HepG2 (cell line): ENCODE results near the gene HSD17B8. TPM values are rescaled to one million over a fixed set of nuclear protein-coding genes. Genes with fewer than 3 reads are reported as not detected.

Experiments
- ATAC-seq: fragments of 200-7000 bp; cut with Tn5 transposase; 3 replicates; pipeline ENCODE4 v1.9.1; 2020; ENCODE audit warnings: mild to moderate bottlenecking, moderate library complexity
- BruUV-seq: library from RNA; stranded (reverse); fragments of 400-500 nt; replicated peaks from 2 replicates; lab custom pipeline; 2021; lab: Mats Ljungman, UMichigan
- CTCF ChIA-PET: fragments of 300-600 bp; formaldehyde crosslinking; extraction: SDS; loops from one replicate; lab custom pipeline; 2021; ENCODE audit warnings: low total read pairs, inconsistent platforms, low intra/inter-chr PET ratio; lab: Yijun Ruan, JAX
- POLR2A ChIA-PET: fragments of 350-600 bp; sonication (Branson Sonifier 250); formaldehyde crosslinking; loops from one replicate; lab custom pipeline; 2020; ENCODE audit warnings: antibody characterized with exemption, inconsistent platforms; lab: Yijun Ruan, JAX
- DNase-seq: peaks from one replicate; pipeline ENCODE4 v3.0.0-alpha.2; 2015; ENCODE audit warnings: low spot score
- FAIRE-seq: peaks from 3 replicates; lab custom pipeline; 2011; peaks lifted over from hg19 to GRCh38; lab: Jason Lieb, UNC
- H2AFZ ChIP-seq: one replicate; pipeline ENCODE4 v1.6.1; 2011; ENCODE audit warnings: low read length, inconsistent platforms
- H3K27ac ChIP-seq: fragments of 300-600 bp; 3 replicates; pipeline ENCODE4 v1.8.0; 2011; ENCODE audit warnings: mixed run types, mild to moderate bottlenecking, mixed read lengths, low read length, inconsistent platforms; ENCODE audit not compliant: insufficient read depth; ENCODE audit errors: extremely low read length
- H3K27me3 ChIP-seq, 2 experiments: fragments of 200-600 bp in 1 of 2; 2 replicates in 1 of 2; 3 replicates in 1 of 2; pipeline versions ENCODE4 v1.6.0 to v1.8.0; 2011; ENCODE audit warnings: low read length in 2 of 2, mild to moderate bottlenecking in 2 of 2, moderate library complexity in 2 of 2, inconsistent platforms in 1 of 2; ENCODE audit not compliant: insufficient read depth in 2 of 2, control insufficient read depth in 1 of 2
- H3K36me3 ChIP-seq, 2 experiments: fragments of 200-600 bp in 1 of 2; replicated peaks in 1 of 2; 2 replicates in 1 of 2; 3 replicates in 1 of 2; pipeline versions ENCODE4 v1.5.1 to v1.8.0; 2011; ENCODE audit warnings: low read length in 2 of 2, inconsistent platforms in 1 of 2; ENCODE audit not compliant: insufficient read depth in 2 of 2, control insufficient read depth in 1 of 2
- H3K4me1 ChIP-seq: 2 replicates; pipeline ENCODE4 v1.5.1; 2012; ENCODE audit warnings: low read length, inconsistent platforms; ENCODE audit not compliant: insufficient read depth
- H3K4me2 ChIP-seq: 2 replicates; pipeline ENCODE4 v1.6.0; 2011; ENCODE audit warnings: low read depth, low read length, inconsistent platforms
- H3K4me3 ChIP-seq, 3 experiments: fragments of 200-600 bp in 1 of 3; sonication (generic), shearing (Covaris generic) in 1 of 3; replicated peaks in 1 of 3; 2 replicates each; pipeline ENCODE4 v1.5.1; 2011 to 2016; ENCODE audit warnings: low read length in 3 of 3, inconsistent platforms in 2 of 3, low read depth in 2 of 3, mild to moderate bottlenecking in 2 of 3, control low read depth in 1 of 3, mixed read lengths in 1 of 3; ENCODE audit not compliant: insufficient read depth in 1 of 3
- H3K79me2 ChIP-seq: one replicate; pipeline ENCODE4 v1.6.1; 2011; ENCODE audit warnings: low read length, inconsistent platforms; ENCODE audit not compliant: insufficient read depth
- H3K9ac ChIP-seq: 2 replicates; pipeline ENCODE4 v1.6.0; 2011; ENCODE audit warnings: mild to moderate bottlenecking, low read depth, low read length, inconsistent platforms; ENCODE audit not compliant: insufficient read depth
- H3K9me3 ChIP-seq: 2 replicates; pipeline ENCODE4 v1.5.1; 2012; ENCODE audit warnings: mild to moderate bottlenecking, low read length
- H4K20me1 ChIP-seq: 2 replicates; pipeline ENCODE4 v1.6.0; 2011; ENCODE audit warnings: inconsistent platforms, mild to moderate bottlenecking, low read length, moderate library complexity; ENCODE audit not compliant: insufficient read depth
- EED ChIP-seq: sonication (generic); formaldehyde crosslinking; IDR thresholded peaks from 2 replicates; pipeline ENCODE4 v1.5.0; 2020; ENCODE audit warnings: mild to moderate bottlenecking, missing genetic modification reagents
- HIVEP1 ChIP-seq: sonication (generic); formaldehyde crosslinking; IDR thresholded peaks from 2 replicates; pipeline ENCODE4 v1.4.0; 2020; ENCODE audit warnings: mild to moderate bottlenecking, missing genetic modification reagents
- HNRNPK ChIP-seq: fragments of 200-400 bp; formaldehyde crosslinking; IDR thresholded peaks from 2 replicates; pipeline ENCODE4 v1.6.1; 2018; ENCODE audit warnings: low read length, low read depth, moderate library complexity, mild to moderate bottlenecking; ENCODE audit not compliant: poor library complexity, severe bottlenecking
- PHF20 ChIP-seq: sonication (generic); formaldehyde crosslinking; IDR thresholded peaks from 2 replicates; pipeline ENCODE4 v1.5.0; 2020; ENCODE audit warnings: mild to moderate bottlenecking, missing genetic modification reagents
- SMAD1 ChIP-seq: sonication (generic); formaldehyde crosslinking; IDR thresholded peaks from 2 replicates; pipeline ENCODE4 v1.4.0; 2020; ENCODE audit warnings: missing genetic modification reagents, low read depth, mild to moderate bottlenecking, borderline replicate concordance
- ZC3H4 ChIP-seq: sonication (generic); formaldehyde crosslinking; IDR thresholded peaks from 2 replicates; pipeline ENCODE4 v1.4.0; 2020; ENCODE audit warnings: missing genetic modification reagents, borderline replicate concordance
- ZNF101 ChIP-seq: sonication (generic); formaldehyde crosslinking; IDR thresholded peaks from 2 replicates; pipeline ENCODE4 v1.4.0; 2020; ENCODE audit warnings: mild to moderate bottlenecking, low read depth, missing genetic modification reagents, borderline replicate concordance
- ZNF160 ChIP-seq: sonication (generic); formaldehyde crosslinking; IDR thresholded peaks from 2 replicates; pipeline ENCODE4 v1.8.0; 2022; ENCODE audit warnings: mild to moderate bottlenecking, inconsistent platforms, missing genetic modification reagents
- ZNF333 ChIP-seq: sonication (generic); formaldehyde crosslinking; IDR thresholded peaks from 2 replicates; pipeline ENCODE4 v1.4.0; 2020; ENCODE audit warnings: mild to moderate bottlenecking, missing genetic modification reagents, borderline replicate concordance
- ZNF441 ChIP-seq: sonication (generic); formaldehyde crosslinking; IDR thresholded peaks from 2 replicates; pipeline ENCODE4 v1.7.0; 2021; ENCODE audit warnings: missing genetic modification reagents, borderline replicate concordance
- ZNF446 ChIP-seq: sonication (generic); formaldehyde crosslinking; IDR thresholded peaks from 2 replicates; pipeline ENCODE4 v1.5.0; 2020; ENCODE audit warnings: mild to moderate bottlenecking, missing genetic modification reagents
- ZNF816 ChIP-seq: sonication (generic); formaldehyde crosslinking; IDR thresholded peaks from 2 replicates; pipeline ENCODE4 v1.8.0; 2022; ENCODE audit warnings: missing genetic modification reagents, mild to moderate bottlenecking, borderline replicate concordance
- WGBS: methylation state at CpG from one replicate; pipeline ENCODE4 v1.1.6; 2017; ENCODE audit warnings: low lambda C conversion rate; 5-methylcytosine and 5-hydroxymethylcytosine counted together
- in situ Hi-C: cut with HindIII; loops from 2 replicates; pipeline ENCODE4 v1.10.0; 2017; ENCODE audit warnings: low pct_unique_long_range_greater_than_20kb; ENCODE audit not compliant: extremely low pct_ligation_motif_present
- intact Hi-C: fragments of 100-400 bp; cut with micrococcal nuclease; formaldehyde crosslinking; loops from one replicate; pipeline ENCODE4 v1.10.0; 2022; ENCODE audit not compliant: unreplicated experiment
- polyA plus RNA-seq, 8 experiments: library from polyadenylated mRNA; depleted of rRNA in 3 of 8; stranded (reverse) in 7 of 8; unstranded in 1 of 8; fragments of >200 nt; fragmentation: Illumina TruSeq in 4 of 8; extraction: Trizol in 4 of 8; gene quantifications; 2 replicates each; pipeline versions ENCODE4 v1.2.1 to v1.2.3, GENCODE V29; 2011 to 2016; ENCODE audit warnings: low read depth in 4 of 8, missing spikeins in 1 of 8, mixed read lengths in 1 of 8; ENCODE audit not compliant: insufficient read depth in 1 of 8
- total RNA-seq, 5 experiments: library from RNA; depleted of rRNA; stranded (reverse); fragments of >200 nt; fragmentation: Illumina TruSeq; extraction: Trizol; gene quantifications; 2 replicates each; pipeline ENCODE4 v1.2.3, GENCODE V29; 2016; ENCODE audit warnings: low read depth in 1 of 5
- TF ChIP-seq, protein P1 (sequence below): sonication (generic); formaldehyde crosslinking; IDR thresholded peaks from 2 replicates; pipeline ENCODE4 v1.4.0; 2020; ENCODE audit warnings: missing genetic modification reagents, mild to moderate bottlenecking, borderline replicate concordance
- TF ChIP-seq, protein P2 (sequence below): IDR thresholded peaks from 2 replicates; pipeline ENCODE4 v1.6.1; 2016; ENCODE audit warnings: missing genetic modification reagents, missing compliant biosample characterization

Gene HSD17B8
- total and polyA plus RNA-seq, 2 of the 13 experiments (the other 11 are each of a cell fraction or from before 2014, with no cell fraction given): 12.6 to 20.1 TPM

DNA sequence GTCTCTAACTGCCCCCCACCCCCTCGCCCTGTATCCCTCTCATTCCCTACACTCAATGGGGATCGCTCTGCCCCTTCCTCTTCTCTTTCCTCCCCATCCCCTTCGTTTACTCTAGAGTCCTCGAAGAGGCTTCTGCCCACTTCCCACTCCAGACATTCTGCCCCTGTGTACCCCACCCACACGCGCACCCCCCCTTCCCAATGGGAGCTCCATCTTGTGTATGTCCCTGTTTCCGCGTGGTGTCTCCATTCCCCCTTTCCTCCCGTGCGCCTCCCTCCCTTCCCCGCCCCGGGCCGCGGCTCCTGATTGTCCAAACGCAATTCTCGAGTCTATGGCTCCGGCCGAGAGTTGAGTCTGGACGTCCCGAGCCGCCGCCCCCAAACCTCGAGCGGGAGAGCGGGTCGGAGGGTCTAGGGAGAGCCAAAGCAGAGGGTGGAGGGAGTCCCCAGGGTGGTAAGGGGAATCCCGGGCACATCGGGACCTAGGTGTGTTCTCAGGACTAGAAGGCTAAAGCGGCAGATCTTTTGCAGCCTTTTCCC lies 3.2 kb downstream of the HSD17B8 start:
- no peak for FAIRE-seq
- peak overlapping the region; percentile 90 to 93 (median 91) for H3K4me3 ChIP-seq
- H2AFZ ChIP-seq: peak overlapping the region; percentile 6
- peak overlapping the region; percentile 94 for H3K9ac ChIP-seq
- TSS peak; percentile 99 for BruUV-seq
- H3K4me1 ChIP-seq: peaks cover 58% of the 10 kb centered on the region
- ChIA-PET CTCF (no interaction called here), POLR2A (interaction anchor here (1.0 to 3.2 kb wide), 11 partner anchors 8 to 236 kb away, joined by 3 to 33 read pairs (median 8); partner anchors contain the start of genes PFDN6, RPS18, VPS52 and ZBTB22)
- no peaks in the 10 kb centered on the region; a peak in 1 of 5 replicates for H3K27me3 ChIP-seq
- peaks cover 6 to 24% of the 10 kb centered on the region in 2 experiments for H3K36me3 ChIP-seq
- H3K4me2 ChIP-seq: peak overlapping the region; percentile 87
- ATAC-seq: peak; percentile 8
- H3K79me2 ChIP-seq: peaks cover 21% of the 10 kb centered on the region
- H3K9me3 ChIP-seq: no peaks in the 10 kb centered on the region
- DNase-seq: no peak
- peak overlapping the region; percentile 76 for H3K27ac ChIP-seq
- in situ Hi-C loops: loop anchor here (10.0 kb wide), 1 partner anchor 207 kb away; the partner anchor contains the start of genes CUTA and PHF1
- intact Hi-C loops: no loop called here
- peaks cover 10% of the 10 kb centered on the region; the same call in 1 of the 2 replicates for H4K20me1 ChIP-seq
- 9% methylated on average over 28 of the region's 29 CpGs for WGBS
- TF ChIP-seq ZNF101 (CRISPR knock-in tag) (no peak), PHF20 (CRISPR knock-in tag) (no peak), HIVEP1 (CRISPR knock-in tag) (0 out of 2 replicates have a peak, but pooled peaks have one; percentile 14), ZC3H4 (CRISPR knock-in tag) (peak; percentile 54; the same call in 1 of the 2 replicates), ZNF160 (CRISPR knock-in tag) (no peak), ZNF446 (CRISPR knock-in tag) (peak; percentile 23; the same call in 1 of the 2 replicates), ZNF333 (CRISPR knock-in tag) (no peak), EED (CRISPR knock-in tag) (peak; percentile 48; the same call in 1 of the 2 replicates), ZNF441 (CRISPR knock-in tag) (0 out of 2 replicates have a peak, but pooled peaks have one; percentile 5), SMAD1 (CRISPR knock-in tag) (peak; percentile 54; the same call in 1 of the 2 replicates), HNRNPK (no peak), ZNF816 (peak; percentile 72; the same call in 1 of the 2 replicates)
- TF ChIP-seq, protein P1, sequence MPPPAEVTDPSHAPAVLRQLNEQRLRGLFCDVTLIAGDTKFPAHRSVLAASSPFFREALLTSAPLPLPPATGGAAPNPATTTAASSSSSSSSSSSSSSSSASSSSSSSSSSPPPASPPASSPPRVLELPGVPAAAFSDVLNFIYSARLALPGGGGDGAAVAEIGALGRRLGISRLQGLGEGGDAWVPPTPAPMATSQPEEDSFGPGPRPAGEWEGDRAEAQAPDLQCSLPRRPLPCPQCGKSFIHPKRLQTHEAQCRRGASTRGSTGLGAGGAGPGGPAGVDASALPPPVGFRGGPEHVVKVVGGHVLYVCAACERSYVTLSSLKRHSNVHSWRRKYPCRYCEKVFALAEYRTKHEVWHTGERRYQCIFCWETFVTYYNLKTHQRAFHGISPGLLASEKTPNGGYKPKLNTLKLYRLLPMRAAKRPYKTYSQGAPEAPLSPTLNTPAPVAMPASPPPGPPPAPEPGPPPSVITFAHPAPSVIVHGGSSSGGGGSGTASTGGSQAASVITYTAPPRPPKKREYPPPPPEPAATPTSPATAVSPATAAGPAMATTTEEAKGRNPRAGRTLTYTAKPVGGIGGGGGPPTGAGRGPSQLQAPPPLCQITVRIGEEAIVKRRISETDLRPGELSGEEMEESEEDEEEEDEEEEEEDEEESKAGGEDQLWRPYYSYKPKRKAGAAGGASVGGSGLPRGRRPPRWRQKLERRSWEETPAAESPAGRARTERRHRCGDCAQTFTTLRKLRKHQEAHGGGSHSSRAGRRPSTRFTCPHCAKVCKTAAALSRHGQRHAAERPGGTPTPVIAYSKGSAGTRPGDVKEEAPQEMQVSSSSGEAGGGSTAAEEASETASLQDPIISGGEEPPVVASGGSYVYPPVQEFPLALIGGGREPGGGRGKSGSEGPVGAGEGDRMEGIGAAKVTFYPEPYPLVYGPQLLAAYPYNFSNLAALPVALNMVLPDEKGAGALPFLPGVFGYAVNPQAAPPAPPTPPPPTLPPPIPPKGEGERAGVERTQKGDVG (CRISPR knock-in tag): peak; percentile 65; the same call in 1 of the 2 replicates
- TF ChIP-seq, protein P2, sequence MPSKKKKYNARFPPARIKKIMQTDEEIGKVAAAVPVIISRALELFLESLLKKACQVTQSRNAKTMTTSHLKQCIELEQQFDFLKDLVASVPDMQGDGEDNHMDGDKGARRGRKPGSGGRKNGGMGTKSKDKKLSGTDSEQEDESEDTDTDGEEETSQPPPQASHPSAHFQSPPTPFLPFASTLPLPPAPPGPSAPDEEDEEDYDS (CRISPR knock-in tag): no peak
